HepG2 (cell line): ENCODE results near the gene RHBDD1. TPM values are rescaled to one million over a fixed set of nuclear protein-coding genes. Genes with fewer than 3 reads are reported as not detected.
A peak's percentile ranks its signal among the peaks of the same experiment; 100 is the strongest.

Experiments used
- CHCHD3 ChIP-seq: sonication (generic); formaldehyde crosslinking; IDR thresholded peaks from 2 replicates; pipeline ENCODE4 v1.8.0; 2022; ENCODE audit warnings: mild to moderate bottlenecking, missing genetic modification reagents, moderate library complexity
- FOXK1 ChIP-seq: sonication (generic); formaldehyde crosslinking; IDR thresholded peaks from 2 replicates; pipeline ENCODE4 v1.4.0; 2020; ENCODE audit warnings: low read depth, missing genetic modification reagents, borderline replicate concordance
- HNF1A ChIP-seq, 2 experiments: sonication (generic) in 1 of 2; formaldehyde crosslinking in 1 of 2; IDR thresholded peaks; 2 replicates each; pipeline versions ENCODE4 v1.4.0 to v1.6.1; 2016 to 2020; ENCODE audit warnings: borderline replicate concordance in 1 of 2, low read depth in 1 of 2, mild to moderate bottlenecking in 1 of 2, missing genetic modification reagents in 1 of 2
- MLLT10 ChIP-seq: sonication (generic); formaldehyde crosslinking; IDR thresholded peaks from 2 replicates; pipeline ENCODE4 v1.4.0; 2020; ENCODE audit warnings: missing genetic modification reagents
- PREB ChIP-seq: sonication (generic); formaldehyde crosslinking; IDR thresholded peaks from 2 replicates; pipeline ENCODE4 v1.4.0; 2020; ENCODE audit warnings: missing genetic modification reagents
- SKI ChIP-seq: fragments of 450-650 bp; IDR thresholded peaks from one replicate; pipeline ENCODE4 v1.6.1; 2018; ENCODE audit warnings: mild to moderate bottlenecking; ENCODE audit not compliant: partially characterized antibody
- STAG1 ChIP-seq: sonication (generic); formaldehyde crosslinking; IDR thresholded peaks from 2 replicates; pipeline ENCODE4 v1.4.0; 2020; ENCODE audit warnings: missing genetic modification reagents
- ZC3H13 ChIP-seq: sonication (generic); formaldehyde crosslinking; IDR thresholded peaks from 2 replicates; pipeline ENCODE4 v1.8.1; 2023; ENCODE audit warnings: mild to moderate bottlenecking, missing genetic modification reagents, moderate library complexity
- polyA plus RNA-seq, 8 experiments: library from polyadenylated mRNA; depleted of rRNA in 3 of 8; stranded (reverse) in 7 of 8; unstranded in 1 of 8; fragments of >200 nt; fragmentation: Illumina TruSeq in 4 of 8; extraction: Trizol in 4 of 8; gene quantifications; 2 replicates each; pipeline versions ENCODE4 v1.2.1 to v1.2.3, GENCODE V29; 2011 to 2016; ENCODE audit warnings: low read depth in 4 of 8, missing spikeins in 1 of 8, mixed read lengths in 1 of 8; ENCODE audit not compliant: insufficient read depth in 1 of 8
- total RNA-seq, 5 experiments: library from RNA; depleted of rRNA; stranded (reverse); fragments of >200 nt; fragmentation: Illumina TruSeq; extraction: Trizol; gene quantifications; 2 replicates each; pipeline ENCODE4 v1.2.3, GENCODE V29; 2016; ENCODE audit warnings: low read depth in 1 of 5
- TF ChIP-seq, protein P1 (sequence below): sonication (generic); formaldehyde crosslinking; IDR thresholded peaks from 2 replicates; pipeline ENCODE4 v1.5.1; 2020; ENCODE audit warnings: mild to moderate bottlenecking, missing genetic modification reagents
- TF ChIP-seq, protein P2 (sequence below): sonication (generic); formaldehyde crosslinking; IDR thresholded peaks from 2 replicates; pipeline ENCODE4 v1.5.0; 2020; ENCODE audit warnings: missing genetic modification reagents
- TF ChIP-seq, protein P3 (sequence below): sonication (generic); formaldehyde crosslinking; IDR thresholded peaks from 2 replicates; pipeline ENCODE4 v1.4.0; 2020; ENCODE audit warnings: mild to moderate bottlenecking, missing genetic modification reagents
- TF ChIP-seq, protein P4 (sequence below): sonication (generic); formaldehyde crosslinking; IDR thresholded peaks from 2 replicates; pipeline ENCODE4 v1.8.1; 2023; ENCODE audit warnings: mild to moderate bottlenecking, moderate library complexity, missing genetic modification reagents

The RHBDD1 gene
- total and polyA plus RNA-seq, 2 of the 13 experiments (the other 11 are each of a cell fraction or from before 2014, with no cell fraction given) = 8.2 to 9.5 TPM

- TF ChIP-seq, protein P1, sequence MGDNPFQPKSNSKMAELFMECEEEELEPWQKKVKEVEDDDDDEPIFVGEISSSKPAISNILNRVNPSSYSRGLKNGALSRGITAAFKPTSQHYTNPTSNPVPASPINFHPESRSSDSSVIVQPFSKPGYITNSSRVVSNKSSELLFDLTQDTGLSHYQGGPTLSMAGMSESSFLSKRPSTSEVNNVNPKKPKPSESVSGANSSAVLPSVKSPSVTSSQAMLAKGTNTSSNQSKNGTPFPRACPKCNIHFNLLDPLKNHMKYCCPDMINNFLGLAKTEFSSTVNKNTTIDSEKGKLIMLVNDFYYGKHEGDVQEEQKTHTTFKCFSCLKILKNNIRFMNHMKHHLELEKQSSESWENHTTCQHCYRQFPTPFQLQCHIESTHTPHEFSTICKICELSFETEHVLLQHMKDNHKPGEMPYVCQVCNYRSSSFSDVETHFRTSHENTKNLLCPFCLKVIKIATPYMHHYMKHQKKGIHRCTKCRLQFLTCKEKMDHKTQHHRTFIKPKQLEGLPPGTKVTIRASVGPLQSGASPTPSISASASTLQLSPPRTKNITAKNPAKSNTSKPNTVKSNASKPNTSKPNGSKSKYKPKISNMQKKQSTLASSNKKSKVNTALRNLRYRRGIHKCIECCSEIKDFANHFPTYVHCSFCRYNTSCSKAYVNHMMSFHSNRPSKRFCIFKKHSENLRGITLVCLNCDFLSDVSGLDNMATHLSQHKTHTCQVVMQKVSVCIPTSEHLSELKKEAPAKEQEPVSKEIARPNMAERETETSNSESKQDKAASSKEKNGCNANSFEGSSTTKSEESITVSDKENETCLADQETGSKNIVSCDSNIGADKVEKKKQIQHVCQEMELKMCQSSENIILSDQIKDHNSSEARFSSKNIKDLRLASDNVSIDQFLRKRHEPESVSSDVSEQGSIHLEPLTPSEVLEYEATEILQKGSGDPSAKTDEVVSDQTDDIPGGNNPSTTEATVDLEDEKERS = no peak
- TF ChIP-seq MLLT10 (CRISPR knock-in tag) (no peak), CHCHD3 (CRISPR knock-in tag) (no peak), PREB (CRISPR knock-in tag) (no peak), SKI (no peak), HNF1A (IDR thresholded peaks at IDR 0.05; ENCODE audit: low read depth) (no peak), HNF1A (CRISPR knock-in tag; IDR thresholded peaks at IDR 0.05; ENCODE audit: borderline replicate concordance) (0 out of 2 replicates have a peak, but pooled peaks have one; percentile 30), STAG1 (CRISPR knock-in tag) (peak; percentile 67), ZC3H13 (CRISPR knock-in tag) (peak; percentile 92), FOXK1 (CRISPR knock-in tag) (no peak)
- TF ChIP-seq, protein P2, sequence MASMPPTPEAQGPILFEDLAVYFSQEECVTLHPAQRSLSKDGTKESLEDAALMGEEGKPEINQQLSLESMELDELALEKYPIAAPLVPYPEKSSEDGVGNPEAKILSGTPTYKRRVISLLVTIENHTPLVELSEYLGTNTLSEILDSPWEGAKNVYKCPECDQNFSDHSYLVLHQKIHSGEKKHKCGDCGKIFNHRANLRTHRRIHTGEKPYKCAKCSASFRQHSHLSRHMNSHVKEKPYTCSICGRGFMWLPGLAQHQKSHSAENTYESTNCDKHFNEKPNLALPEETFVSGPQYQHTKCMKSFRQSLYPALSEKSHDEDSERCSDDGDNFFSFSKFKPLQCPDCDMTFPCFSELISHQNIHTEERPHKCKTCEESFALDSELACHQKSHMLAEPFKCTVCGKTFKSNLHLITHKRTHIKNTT (CRISPR knock-in tag) = no peak
- TF ChIP-seq, protein P3, sequence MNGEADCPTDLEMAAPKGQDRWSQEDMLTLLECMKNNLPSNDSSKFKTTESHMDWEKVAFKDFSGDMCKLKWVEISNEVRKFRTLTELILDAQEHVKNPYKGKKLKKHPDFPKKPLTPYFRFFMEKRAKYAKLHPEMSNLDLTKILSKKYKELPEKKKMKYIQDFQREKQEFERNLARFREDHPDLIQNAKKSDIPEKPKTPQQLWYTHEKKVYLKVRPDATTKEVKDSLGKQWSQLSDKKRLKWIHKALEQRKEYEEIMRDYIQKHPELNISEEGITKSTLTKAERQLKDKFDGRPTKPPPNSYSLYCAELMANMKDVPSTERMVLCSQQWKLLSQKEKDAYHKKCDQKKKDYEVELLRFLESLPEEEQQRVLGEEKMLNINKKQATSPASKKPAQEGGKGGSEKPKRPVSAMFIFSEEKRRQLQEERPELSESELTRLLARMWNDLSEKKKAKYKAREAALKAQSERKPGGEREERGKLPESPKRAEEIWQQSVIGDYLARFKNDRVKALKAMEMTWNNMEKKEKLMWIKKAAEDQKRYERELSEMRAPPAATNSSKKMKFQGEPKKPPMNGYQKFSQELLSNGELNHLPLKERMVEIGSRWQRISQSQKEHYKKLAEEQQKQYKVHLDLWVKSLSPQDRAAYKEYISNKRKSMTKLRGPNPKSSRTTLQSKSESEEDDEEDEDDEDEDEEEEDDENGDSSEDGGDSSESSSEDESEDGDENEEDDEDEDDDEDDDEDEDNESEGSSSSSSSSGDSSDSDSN (CRISPR knock-in tag) = no peak; the same call in 1 of the 2 replicates
- TF ChIP-seq, protein P4, sequence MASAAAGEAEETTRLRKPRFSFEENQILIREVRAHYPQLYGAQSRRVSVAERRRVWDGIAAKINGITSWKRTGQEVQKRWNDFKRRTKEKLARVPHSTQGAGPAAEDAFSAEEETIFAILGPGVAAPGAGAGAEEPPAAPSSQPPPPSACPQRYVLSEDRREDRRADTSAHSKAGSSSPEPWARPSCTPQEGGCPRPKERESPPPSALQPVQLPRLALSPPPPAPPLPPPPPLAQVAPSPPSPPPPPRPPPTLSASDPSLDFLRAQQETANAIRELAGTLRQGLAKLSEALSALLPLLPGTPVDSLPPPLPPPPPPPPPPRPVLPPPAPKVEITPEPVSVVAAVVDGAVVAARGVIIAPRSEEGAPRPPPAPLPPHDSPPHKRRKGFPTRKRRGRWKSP (CRISPR knock-in tag) = no peak
Measured at GRCh38 chr2:226796840-226797288, 39.0 kb upstream of the RHBDD1 start (continued).
